Activated CD8-positive, alpha-beta T cell treated with anti-CD3 and anti-CD28 coated beads for 36 hours (primary cell): Measurements from ENCODE around the gene BUD31. TPM values are rescaled to one million over a fixed set of nuclear protein-coding genes. Genes with fewer than 3 reads are reported as not detected.

ENCODE experiments used
- ATAC-seq: fragments of 200-7000 bp; cut with Tn5 transposase; one replicate; pipeline ENCODE4 v1.10.0; 2021; ENCODE audit warnings: mild to moderate bottlenecking, moderate library complexity
- CTCF ChIA-PET: fragments of 350-600 bp; sonication (Branson Sonifier 250); formaldehyde crosslinking; loops from one replicate; lab custom pipeline; 2021; ENCODE audit warnings: antibody characterized with exemption; lab: Charles Lee
- POLR2A ChIA-PET: fragments of 350-600 bp; sonication (Branson Sonifier 250); formaldehyde crosslinking; loops from one replicate; lab custom pipeline; 2021; ENCODE audit warnings: antibody characterized with exemption; lab: Charles Lee
- DNase-seq: peaks from one replicate; pipeline ENCODE4 v3.0.0-alpha.2; 2020
- H3K27ac Mint-ChIP-seq: one replicate; pipeline ENCODE4 v1.8.0; 2021; ENCODE audit warnings: mild to moderate bottlenecking, mixed read lengths
- H3K27me3 Mint-ChIP-seq: one replicate; pipeline ENCODE4 v1.8.0; 2021; ENCODE audit warnings: mixed read lengths
- H3K36me3 Mint-ChIP-seq: one replicate; pipeline ENCODE4 v1.8.0; 2021; ENCODE audit warnings: low read depth, mixed read lengths
- H3K4me1 Mint-ChIP-seq: one replicate; pipeline ENCODE4 v1.8.0; 2021; ENCODE audit warnings: low read depth, mixed read lengths
- H3K4me3 Mint-ChIP-seq: one replicate; pipeline ENCODE4 v1.8.0; 2021; ENCODE audit warnings: mild to moderate bottlenecking, moderate library complexity, mixed read lengths
- H3K9me3 Mint-ChIP-seq: one replicate; pipeline ENCODE4 v1.8.0; 2021; ENCODE audit warnings: mixed read lengths
- intact Hi-C: fragments of 100-400 bp; cut with micrococcal nuclease; formaldehyde crosslinking; loops from one replicate; pipeline ENCODE4 v1.10.0; 2022
- total RNA-seq, 2 experiments: library from RNA; stranded (reverse); gene quantifications; one replicate each; pipeline ENCODE4 v1.2.3, GENCODE V29; 2021
- TF ChIP-seq, protein P1 (sequence below): fragments of 200-600 bp; IDR thresholded peaks from one replicate; pipeline ENCODE4 v1.8.0; 2022; ENCODE audit warnings: antibody characterized with exemption, mild to moderate bottlenecking

BUD31 gene
- total RNA-seq, 2 experiments from 2014 or later: 118 to 124 TPM

- ATAC-seq: no peak
- intact Hi-C loops: no loop called here
- ChIA-PET CTCF (interaction anchor here (2.1 kb wide), 1 partner anchor 16 kb away, joined by 5 read pairs; no protein-coding TSS in a partner anchor), POLR2A (interaction anchor here (0.6 to 1.4 kb wide), 2 partner anchors 38 to 67 kb away, joined by 4 read pairs; partner anchors contain the start of genes CPSF4 and PTCD1)
- Mint-ChIP-seq H3K27me3 (no peaks in the 10 kb centered on the region), H3K27ac (no peak overlapping the region), H3K36me3 (peaks cover 13% of the 10 kb centered on the region), H3K4me3 (no peak overlapping the region), H3K4me1 (peaks cover 19% of the 10 kb centered on the region), H3K9me3 (no peaks in the 10 kb centered on the region)
- TF ChIP-seq, protein P1, sequence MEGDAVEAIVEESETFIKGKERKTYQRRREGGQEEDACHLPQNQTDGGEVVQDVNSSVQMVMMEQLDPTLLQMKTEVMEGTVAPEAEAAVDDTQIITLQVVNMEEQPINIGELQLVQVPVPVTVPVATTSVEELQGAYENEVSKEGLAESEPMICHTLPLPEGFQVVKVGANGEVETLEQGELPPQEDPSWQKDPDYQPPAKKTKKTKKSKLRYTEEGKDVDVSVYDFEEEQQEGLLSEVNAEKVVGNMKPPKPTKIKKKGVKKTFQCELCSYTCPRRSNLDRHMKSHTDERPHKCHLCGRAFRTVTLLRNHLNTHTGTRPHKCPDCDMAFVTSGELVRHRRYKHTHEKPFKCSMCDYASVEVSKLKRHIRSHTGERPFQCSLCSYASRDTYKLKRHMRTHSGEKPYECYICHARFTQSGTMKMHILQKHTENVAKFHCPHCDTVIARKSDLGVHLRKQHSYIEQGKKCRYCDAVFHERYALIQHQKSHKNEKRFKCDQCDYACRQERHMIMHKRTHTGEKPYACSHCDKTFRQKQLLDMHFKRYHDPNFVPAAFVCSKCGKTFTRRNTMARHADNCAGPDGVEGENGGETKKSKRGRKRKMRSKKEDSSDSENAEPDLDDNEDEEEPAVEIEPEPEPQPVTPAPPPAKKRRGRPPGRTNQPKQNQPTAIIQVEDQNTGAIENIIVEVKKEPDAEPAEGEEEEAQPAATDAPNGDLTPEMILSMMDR: no peak
- DNase-seq: no peak
Measured at GRCh38 chr7:99371376-99371920, 37.3 kb upstream of the BUD31 start.

- DNase-seq: peak; percentile 41
- TF ChIP-seq, protein P1: no peak
- no peak for ATAC-seq
- H3K27me3 Mint-ChIP-seq: no peaks in the 10 kb centered on the region
- POLR2A ChIA-PET: interaction anchor here (0.7 to 4.7 kb wide), 4 partner anchors 8 to 66 kb away, joined by 3 to 30 read pairs (median 4); partner anchors contain the start of genes BUD31, CPSF4, PDAP1 and PTCD1
- no peaks in the 10 kb centered on the region for H3K9me3 Mint-ChIP-seq
- H3K27ac Mint-ChIP-seq: peak overlapping the region; percentile 75
- intact Hi-C loops: no loop called here
- H3K4me3 Mint-ChIP-seq: peak overlapping the region; percentile 77
- H3K4me1 Mint-ChIP-seq: peaks cover 25% of the 10 kb centered on the region
- H3K36me3 Mint-ChIP-seq: peaks cover 13% of the 10 kb centered on the region
- CTCF ChIA-PET: interaction anchor here (0.8 to 2.1 kb wide), 2 partner anchors 11 to 15 kb away, joined by 3 to 5 read pairs; no protein-coding TSS in a partner anchor
Measured at GRCh38 chr7:99372275-99373090, 36.3 kb upstream of the BUD31 start.

GRCh38 chr7:99373091-99374066 lies 35.4 kb upstream of the BUD31 start:
- H3K36me3 Mint-ChIP-seq: peaks cover 19% of the 10 kb centered on the region
- TF ChIP-seq, protein P1: no peak
- ATAC-seq (no peak), DNase-seq (no peak)
- ChIA-PET POLR2A (interaction anchor here (0.7 to 4.7 kb wide), 4 partner anchors 7 to 65 kb away, joined by 3 to 30 read pairs (median 4); partner anchors contain the start of genes BUD31, CPSF4, PDAP1 and PTCD1), CTCF (interaction anchor here (0.8 to 2.1 kb wide), 2 partner anchors 12 to 14 kb away, joined by 3 to 5 read pairs; no protein-coding TSS in a partner anchor)
- intact Hi-C loops: no loop called here
- peak overlapping the region; percentile 75 for H3K27ac Mint-ChIP-seq
- H3K4me3 Mint-ChIP-seq: peak overlapping the region; percentile 77
- H3K9me3 Mint-ChIP-seq: no peaks in the 10 kb centered on the region
- H3K27me3 Mint-ChIP-seq: no peaks in the 10 kb centered on the region
- peaks cover 31% of the 10 kb centered on the region for H3K4me1 Mint-ChIP-seq

- ATAC-seq (peak; percentile 67), DNase-seq (peak; percentile 92)
- Mint-ChIP-seq H3K36me3 (peaks cover 23% of the 10 kb centered on the region), H3K9me3 (no peaks in the 10 kb centered on the region), H3K27me3 (no peaks in the 10 kb centered on the region), H3K4me1 (peaks cover 37% of the 10 kb centered on the region), H3K4me3 (peak within 1 kb of the TSS; percentile 77), H3K27ac (peak within 1 kb of the TSS; percentile 83)
- ChIA-PET CTCF (no interaction called here), POLR2A (interaction anchor here (0.7 to 4.8 kb wide), 6 partner anchors 13 to 250 kb away, joined by 3 to 30 read pairs (median 6); partner anchors contain the start of genes ARPC1A, BUD31 and PDAP1)
- TF ChIP-seq, protein P1: no peak
- intact Hi-C loops: no loop called here
Measured at GRCh38 chr7:99374111-99375064, 34.4 kb upstream of the BUD31 start, which contains the start of gene ARPC1B. TSS of gene ARPC1B (plus strand) at chr7:99374730. CDS start at chr7:99385715, 10,985 bp downstream.
